Heart right ventricle (tissue), 16 donors: ENCODE measurements around the gene ATRNL1. TPM values are rescaled to one million over a fixed set of nuclear protein-coding genes. Genes with fewer than 3 reads are reported as not detected.

Source experiments
- ATAC-seq, 8 donors: fragments of 200-7000 bp; cut with Tn5 transposase; one replicate each; pipeline ENCODE4 v1.9.1; 2020; ENCODE audit warnings: mild to moderate bottlenecking in 8 of 8, moderate library complexity in 8 of 8, moderate number of reproducible peaks in 1 of 8
- DNase-seq, 2 donors: peaks; one replicate each; pipeline ENCODE4 v3.0.0-alpha.2; 2020
- H3K27ac ChIP-seq, 10 donors: fragments of 200-600 bp; sonication (generic) in 2 of 10; one replicate each; pipeline versions ENCODE4 v1.5.0 to v1.8.0; 2020 to 2022; ENCODE audit warnings: mild to moderate bottlenecking in 3 of 10
- H3K27me3 ChIP-seq, 7 donors: fragments of 200-600 bp; one replicate each; pipeline ENCODE4 v1.8.0; 2021 to 2022; ENCODE audit warnings: mild to moderate bottlenecking in 2 of 7
- H3K36me3 ChIP-seq, 9 donors: fragments of 200-600 bp; sonication (generic) in 1 of 9; one replicate each; pipeline versions ENCODE4 v1.5.0 to v1.8.0; 2020 to 2022; ENCODE audit warnings: mild to moderate bottlenecking in 2 of 9
- H3K4me1 ChIP-seq, 9 donors: fragments of 200-600 bp; sonication (generic) in 1 of 9; one replicate each; pipeline versions ENCODE4 v1.5.0 to v1.8.0; 2020 to 2022; ENCODE audit warnings: mild to moderate bottlenecking in 4 of 9
- H3K4me3 ChIP-seq, 10 donors: fragments of 200-600 bp; sonication (generic) in 2 of 10; one replicate each; pipeline versions ENCODE4 v1.5.0 to v1.8.0; 2020 to 2022; ENCODE audit warnings: mild to moderate bottlenecking in 7 of 10, moderate library complexity in 2 of 10
- H3K9me3 ChIP-seq, 11 donors: fragments of 200-600 bp in 10 of 11; sonication (generic) in 2 of 11; one replicate each; pipeline versions ENCODE4 v1.5.0 to v1.8.0; 2013 to 2022; ENCODE audit warnings: mild to moderate bottlenecking in 2 of 11, control low read depth in 1 of 11, moderate library complexity in 1 of 11
- CTCF ChIP-seq, 9 donors: fragments of 200-600 bp; sonication (generic) in 2 of 9; IDR thresholded peaks; one replicate each; pipeline versions ENCODE4 v1.5.0 to v1.8.0; 2021 to 2022; ENCODE audit warnings: antibody characterized with exemption in 9 of 9, mild to moderate bottlenecking in 5 of 9, moderate library complexity in 1 of 9
- WGBS, 2 donors: extraction: QIAGEN DNeasy Blood & Tissue Kit; methylation state at CpG; one replicate each; pipeline ENCODE4 v1.1.7; 2013; ENCODE audit warnings: inconsistent platforms in 1 of 2; 5-methylcytosine and 5-hydroxymethylcytosine counted together
- intact Hi-C, 10 donors: fragments of 100-400 bp; cut with DNase I; formaldehyde crosslinking; loops; one replicate each; pipeline versions ENCODE4 v1.11.1 to v1.14.2; 2022
- polyA plus RNA-seq, 2 donors: library from polyadenylated mRNA; stranded (reverse); fragments of 200-250 nt; gene quantifications; one replicate each; pipeline ENCODE4 v1.2.3, GENCODE V29; 2013
- total RNA-seq, 10 donors: library from RNA; stranded (reverse); fragmentation: NEBNext Ultra II Directional in 3 of 10; extraction: Animal tissue kit (Norgen Biotek cat#: 25700) in 3 of 10; gene quantifications; one replicate each; pipeline versions ENCODE4 v1.2.1 to v1.2.4, GENCODE V29; 2021 to 2023
- donor health status: Arrhythmogenic right ventricular cardiomyopathy.
- donor health status: ischemic (EF 13 %, LVEDD 7.1; RV severe dilation, severe dysfunction).
- donor health status: healthy with polysubstance abuse.
- donor health status: DM: no; HTN: yes; CAD: no.
- donor health status: DM: no; HTN: no; CAD: no.
- donor health status: ischemic (EF 25% LVEDD 6.9; RV normal size, moderate dysfunction).
- donor health status: ischemic (EF 25% LVEDD 5.7; RV mildly dilated, moderate dysfunction).
- donor health status: healthy.
- donor health status: DM: yes; HTN: yes; CAD: no.
- donor health status: Ischemic cardiomyopathy.
- donor health status: ischemic (EF 35%, LVEDD 5.7; RV mildly dilated, moderate dysfunction).
- donor health status: nonischemic (EF 11% LVEDD 7.7; RV severe dilation, severe dysfunction).
- donor health status: DM: yes; HTN: yes; CAD: no.
- donor health status: PGD.
- donor health status: ischemic (EF 29% LVEDD 5.4; RV normal size, mild dysfunction).
- donor health status: nonischemic (EF 23%, LVEDD 6.1; RV moderate dilation, normal function).

ATRNL1 gene
- total and polyA plus RNA-seq, 12 donors: 0.06 to 22.4 (median 8.1) TPM; not detected in 1

GRCh38 chr10:115657161-115657860 lies 564.1 kb downstream of the ATRNL1 start:
- Histone ChIP-seq H3K4me3 (no peak overlapping the region), H3K36me3 (no peaks in the 10 kb centered on the region), H3K27ac (no peak overlapping the region), H3K4me1 (no peaks in the 10 kb centered on the region), H3K9me3 (no peaks in the 10 kb centered on the region), H3K27me3 (no peaks in the 10 kb centered on the region)
- DNase-seq (no peak), ATAC-seq (no peak)
- TF ChIP-seq CTCF (IDR thresholded peaks at IDR 0.05): no peak
- WGBS, 2 donors: 54 to 67% methylated on average over 4 of the region's 4 CpGs
- intact Hi-C loops: no loop called here

GRCh38 chr10:115659616-115660015 lies 566.5 kb downstream of the ATRNL1 start:
- Histone ChIP-seq H3K27me3 (no peaks in the 10 kb centered on the region), H3K27ac (no peak overlapping the region), H3K4me1 (no peaks in the 10 kb centered on the region), H3K4me3 (no peak overlapping the region), H3K9me3 (no peaks in the 10 kb centered on the region), H3K36me3 (no peaks in the 10 kb centered on the region)
- ATAC-seq (no peak), DNase-seq (no peak)
- TF ChIP-seq CTCF (IDR thresholded peaks at IDR 0.05): no peak
- intact Hi-C loops: no loop called here
- 78 to 84% methylated on average over 3 of the region's 3 CpGs for WGBS, 2 donors

- Histone ChIP-seq H3K36me3 (no peaks in the 10 kb centered on the region), H3K9me3 (no peaks in the 10 kb centered on the region), H3K27me3 (no peaks in the 10 kb centered on the region), H3K27ac (no peak overlapping the region), H3K4me3 (no peak overlapping the region), H3K4me1 (no peaks in the 10 kb centered on the region)
- ATAC-seq: no peak
- 83 to 91% methylated on average over 1 of the region's 1 CpG for WGBS, 2 donors
- intact Hi-C loops: no loop called here
- DNase-seq: no peak
- no peak for TF ChIP-seq CTCF (IDR thresholded peaks at IDR 0.05)
These were observed 567.2 kb downstream of the ATRNL1 start for GRCh38 chr10:115660391-115660790.

- no peaks in the 10 kb centered on the region for H3K9me3 ChIP-seq
- no peaks in the 10 kb centered on the region for H3K27me3 ChIP-seq
- DNase-seq: no peak
- no peaks in the 10 kb centered on the region for H3K4me1 ChIP-seq
- intact Hi-C loops: no loop called here
- no peak overlapping the region for H3K27ac ChIP-seq
- no peak overlapping the region for H3K4me3 ChIP-seq
- ATAC-seq: no peak
- no peak for TF ChIP-seq CTCF (IDR thresholded peaks at IDR 0.05)
- H3K36me3 ChIP-seq: no peaks in the 10 kb centered on the region
These were observed 569.3 kb downstream of the ATRNL1 start for GRCh38 chr10:115662422-115662821.
